ENCODE measurements around the gene AP3M1.
A peak's percentile ranks its signal among the peaks of the same experiment; 100 is the strongest.

The AP3M1 gene

DNA sequence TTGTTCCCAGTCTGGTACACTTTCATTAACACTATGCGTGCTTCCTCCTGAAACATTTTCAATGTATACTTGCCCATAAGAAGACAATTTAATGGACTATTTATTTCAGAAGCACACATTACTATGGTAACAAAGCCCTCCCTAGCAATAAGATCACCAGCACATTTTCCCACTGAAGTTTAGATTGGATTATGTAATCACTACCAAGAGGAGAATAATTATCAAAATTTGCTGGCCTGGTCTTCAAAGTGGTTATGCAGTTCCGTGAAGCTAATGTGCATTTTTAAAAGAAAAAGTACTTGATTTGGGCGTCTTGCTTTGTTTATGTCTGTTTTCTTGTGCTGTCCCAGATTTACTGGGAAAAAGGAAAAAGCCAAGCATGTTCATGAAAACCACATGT, 61.9 kb downstream of the AP3M1 start:
- Histone ChIP-seq H3K27me3 (ENCODE audit: insufficient read depth, insufficient read length) (no peaks in the 10 kb centered on the region), H3K4me3 (ENCODE audit: insufficient read length, low read depth) (no peak overlapping the region), H3K36me3 (ENCODE audit: insufficient read depth, insufficient read length, low read length) (peaks cover 72% of the 10 kb centered on the region), H3K9me3 (ENCODE audit: insufficient read depth, low read length) (no peaks in the 10 kb centered on the region), H3K9ac (ENCODE audit: insufficient read length, low read depth) (no peak overlapping the region), H3K4me1 (ENCODE audit: insufficient read depth, insufficient read length) (no peaks in the 10 kb centered on the region)
- TF ChIP-seq SUZ12 (IDR thresholded peaks at IDR 0.05; ENCODE audit: extremely low read depth, insufficient read depth, insufficient read length) (no peak), YY1 (IDR thresholded peaks at IDR 0.05; ENCODE audit: insufficient read depth, insufficient read length) (no peak), ZNF274 (IDR thresholded peaks at IDR 0.05; ENCODE audit: low read depth, low read length) (no peak)
- no peak for DNase-seq (ENCODE audit: low read depth, low spot score)

DNA sequence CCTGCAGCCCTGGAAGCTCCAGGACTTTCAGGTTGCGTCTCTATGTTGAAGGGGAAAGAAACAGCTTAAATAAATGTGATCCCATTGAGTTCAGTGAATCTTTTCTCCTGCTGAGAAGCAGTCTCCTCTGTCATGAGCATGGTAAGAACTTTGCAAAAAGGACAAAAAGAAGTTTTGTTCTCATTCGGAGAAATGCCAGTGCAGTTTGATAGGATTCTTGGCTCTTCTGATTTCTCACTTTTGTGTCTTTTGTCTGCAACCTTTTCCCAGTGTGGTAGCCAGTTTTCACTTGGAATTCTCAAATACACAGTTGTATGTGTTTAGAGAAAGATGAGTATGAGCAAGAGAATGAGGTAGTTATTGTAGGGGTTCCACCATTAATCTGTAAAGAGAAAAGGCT, 64.3 kb downstream of the AP3M1 start:
- no peak for TF ChIP-seq ZNF274 (IDR thresholded peaks at IDR 0.05; ENCODE audit: low read depth, low read length)
- no peak for TF ChIP-seq YY1 (IDR thresholded peaks at IDR 0.05; ENCODE audit: insufficient read depth, insufficient read length)
- no peak for TF ChIP-seq SUZ12 (IDR thresholded peaks at IDR 0.05; ENCODE audit: extremely low read depth, insufficient read depth, insufficient read length)
- Histone ChIP-seq H3K4me3 (ENCODE audit: insufficient read length, low read depth) (no peak overlapping the region), H3K27me3 (ENCODE audit: insufficient read depth, insufficient read length) (no peaks in the 10 kb centered on the region), H3K9me3 (ENCODE audit: insufficient read depth, low read length) (no peaks in the 10 kb centered on the region), H3K9ac (ENCODE audit: insufficient read length, low read depth) (no peak overlapping the region), H3K36me3 (ENCODE audit: insufficient read depth, insufficient read length, low read length) (peaks cover 71% of the 10 kb centered on the region), H3K4me1 (ENCODE audit: insufficient read depth, insufficient read length) (no peaks in the 10 kb centered on the region)
- DNase-seq (ENCODE audit: low read depth, low spot score) = no peak

DNA sequence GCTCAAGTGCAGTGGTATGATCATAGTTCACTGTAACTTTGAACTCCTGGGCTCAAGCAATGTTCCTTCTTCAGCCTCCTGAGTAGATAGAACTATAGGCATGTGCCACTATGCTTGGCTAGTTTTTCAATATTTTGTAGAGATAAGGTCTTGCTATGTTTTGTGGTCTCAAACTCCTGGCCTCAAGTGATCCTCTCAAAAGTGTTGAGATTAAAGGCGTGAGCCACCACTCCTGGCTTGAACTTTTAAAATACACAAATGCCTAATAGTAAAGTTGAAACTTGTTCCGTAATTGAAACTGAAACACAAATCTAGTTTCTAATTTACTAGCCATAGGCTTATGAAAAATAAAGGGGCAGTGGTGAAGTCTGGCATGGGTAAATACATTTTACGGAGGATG, 65.7 kb downstream of the AP3M1 start:
- Histone ChIP-seq H3K4me3 (ENCODE audit: insufficient read length, low read depth) (no peak overlapping the region), H3K36me3 (ENCODE audit: insufficient read depth, insufficient read length, low read length) (peaks cover 58% of the 10 kb centered on the region), H3K9ac (ENCODE audit: insufficient read length, low read depth) (no peak overlapping the region), H3K27me3 (ENCODE audit: insufficient read depth, insufficient read length) (no peaks in the 10 kb centered on the region), H3K4me1 (ENCODE audit: insufficient read depth, insufficient read length) (no peaks in the 10 kb centered on the region), H3K9me3 (ENCODE audit: insufficient read depth, low read length) (no peaks in the 10 kb centered on the region)
- DNase-seq (ENCODE audit: low read depth, low spot score) = no peak
- TF ChIP-seq ZNF274 (IDR thresholded peaks at IDR 0.05; ENCODE audit: low read depth, low read length) (no peak), YY1 (IDR thresholded peaks at IDR 0.05; ENCODE audit: insufficient read depth, insufficient read length) (no peak)

DNA sequence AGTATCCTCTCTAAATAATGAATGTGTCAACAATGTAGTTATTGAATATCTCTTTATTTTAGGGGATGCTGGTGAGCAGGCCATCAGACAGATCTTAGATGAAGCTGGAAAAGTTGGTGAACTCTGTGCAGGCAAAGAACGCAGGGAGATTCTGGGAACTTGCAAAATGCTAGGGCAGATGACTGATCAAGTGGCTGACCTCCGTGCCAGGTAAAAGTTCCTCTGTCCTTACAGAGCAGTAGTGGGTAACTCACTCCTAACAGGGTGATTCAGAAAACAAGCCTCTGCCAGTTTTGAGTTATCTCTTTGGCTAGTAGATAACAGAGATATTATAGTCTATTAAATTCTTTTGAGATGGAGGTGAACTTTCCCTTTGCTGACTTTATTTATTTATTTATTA, 67.3 kb downstream of the AP3M1 start:
- TF ChIP-seq YY1 (IDR thresholded peaks at IDR 0.05; ENCODE audit: insufficient read depth, insufficient read length) = no peak
- TF ChIP-seq SUZ12 (IDR thresholded peaks at IDR 0.05; ENCODE audit: extremely low read depth, insufficient read depth, insufficient read length) = no peak
- TF ChIP-seq ZNF274 (IDR thresholded peaks at IDR 0.05; ENCODE audit: low read depth, low read length) = no peak
- Histone ChIP-seq H3K27me3 (ENCODE audit: insufficient read depth, insufficient read length) (no peaks in the 10 kb centered on the region), H3K9me3 (ENCODE audit: insufficient read depth, low read length) (no peaks in the 10 kb centered on the region), H3K9ac (ENCODE audit: insufficient read length, low read depth) (no peak overlapping the region), H3K4me3 (ENCODE audit: insufficient read length, low read depth) (no peak overlapping the region), H3K4me1 (ENCODE audit: insufficient read depth, insufficient read length) (no peaks in the 10 kb centered on the region), H3K36me3 (ENCODE audit: insufficient read depth, insufficient read length, low read length) (peaks cover 43% of the 10 kb centered on the region)
- no peak for DNase-seq (ENCODE audit: low read depth, low spot score)

DNA sequence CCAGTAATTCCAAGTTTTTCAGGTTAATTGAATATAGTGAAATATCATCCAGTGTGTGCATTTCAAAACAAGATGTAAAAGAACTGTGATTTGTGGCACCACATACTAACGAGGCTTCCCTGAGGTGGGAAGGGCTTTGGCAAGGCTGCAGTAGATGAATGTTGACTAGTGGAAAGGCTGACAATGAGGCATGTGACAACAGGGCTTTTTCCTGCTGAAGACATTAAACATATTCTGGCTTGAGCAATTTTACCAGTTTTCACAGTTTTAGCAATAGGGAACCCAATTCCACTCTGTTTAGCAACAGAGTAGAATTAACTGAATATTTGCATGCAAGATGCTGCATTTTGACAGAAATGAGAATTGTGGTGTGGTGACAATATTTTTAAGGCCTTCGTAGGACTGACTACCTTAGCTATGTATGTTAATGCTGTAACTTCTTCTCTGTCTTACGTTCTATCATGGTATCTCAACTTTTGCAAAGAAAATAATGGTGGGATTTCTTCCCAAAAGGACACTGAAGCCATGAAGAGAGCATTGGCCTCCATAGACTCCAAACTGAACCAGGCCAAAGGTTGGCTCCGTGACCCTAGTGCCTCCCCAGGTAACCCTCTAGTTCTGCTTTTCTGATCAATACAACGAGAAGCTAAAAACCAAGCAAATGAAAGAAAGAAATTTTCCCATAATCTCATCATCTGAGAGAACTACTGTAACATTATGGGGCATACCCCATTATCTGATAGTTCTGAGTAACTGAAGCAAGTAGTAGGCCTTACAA, 68.5 kb downstream of the AP3M1 start:
- TF ChIP-seq SUZ12 (IDR thresholded peaks at IDR 0.05; ENCODE audit: extremely low read depth, insufficient read depth, insufficient read length) (no peak), YY1 (IDR thresholded peaks at IDR 0.05; ENCODE audit: insufficient read depth, insufficient read length) (no peak), ZNF274 (IDR thresholded peaks at IDR 0.05; ENCODE audit: low read depth, low read length) (no peak)
- H3K4me1 ChIP-seq (ENCODE audit: insufficient read depth, insufficient read length) = no peaks in the 10 kb centered on the region
- H3K27me3 ChIP-seq (ENCODE audit: insufficient read depth, insufficient read length) = no peaks in the 10 kb centered on the region

DNA sequence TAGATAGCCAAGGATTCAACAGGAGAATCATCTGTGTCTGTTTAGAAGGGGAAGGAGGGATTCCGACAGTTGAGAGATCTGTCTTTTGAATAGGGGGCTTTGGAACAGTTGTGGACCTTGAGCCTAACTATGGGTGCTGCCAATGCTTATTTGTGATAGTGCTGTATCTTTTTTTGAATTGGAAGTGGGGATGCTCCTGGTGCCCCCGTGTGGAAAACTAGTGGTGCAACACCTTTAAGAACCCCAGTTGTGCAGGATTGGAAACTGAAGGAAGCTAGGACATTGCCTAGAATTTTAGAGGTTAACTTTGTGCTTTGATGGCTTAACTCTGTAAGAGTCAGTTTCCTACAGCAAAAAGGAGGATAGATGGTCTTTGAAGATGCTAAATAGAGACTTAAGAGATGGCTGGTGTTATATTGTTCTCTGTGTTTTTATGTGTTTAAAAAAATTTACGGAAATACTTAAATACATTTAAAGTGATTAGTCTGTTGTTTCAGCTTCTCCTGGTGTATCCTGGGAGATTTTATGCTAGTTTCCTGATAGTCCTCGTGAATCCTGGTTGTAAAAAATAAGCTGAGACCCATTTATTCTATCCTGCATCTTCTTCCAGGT, 69.3 kb downstream of the AP3M1 start:
- H3K36me3 ChIP-seq (ENCODE audit: insufficient read depth, insufficient read length, low read length) = peaks cover 49% of the 10 kb centered on the region
- DNase-seq (ENCODE audit: low read depth, low spot score) = peak; percentile 22
- no peak overlapping the region for H3K4me3 ChIP-seq (ENCODE audit: insufficient read length, low read depth)
- H3K9ac ChIP-seq (ENCODE audit: insufficient read length, low read depth) = no peak overlapping the region
- H3K27me3 ChIP-seq (ENCODE audit: insufficient read depth, insufficient read length) = no peaks in the 10 kb centered on the region
- no peak for TF ChIP-seq SUZ12 (IDR thresholded peaks at IDR 0.05; ENCODE audit: extremely low read depth, insufficient read depth, insufficient read length)
- no peak for TF ChIP-seq YY1 (IDR thresholded peaks at IDR 0.05; ENCODE audit: insufficient read depth, insufficient read length)
- no peak for TF ChIP-seq ZNF274 (IDR thresholded peaks at IDR 0.05; ENCODE audit: low read depth, low read length)
- H3K4me1 ChIP-seq (ENCODE audit: insufficient read depth, insufficient read length) = no peaks in the 10 kb centered on the region
- no peaks in the 10 kb centered on the region for H3K9me3 ChIP-seq (ENCODE audit: insufficient read depth, low read length)

More for the DNA sequence above, 68.5 kb downstream of the AP3M1 start:
- peaks cover 45% of the 10 kb centered on the region for H3K36me3 ChIP-seq (ENCODE audit: insufficient read depth, insufficient read length, low read length)
- DNase-seq (ENCODE audit: low read depth, low spot score) = no peak
- H3K4me3 ChIP-seq (ENCODE audit: insufficient read length, low read depth) = no peak overlapping the region
- no peaks in the 10 kb centered on the region for H3K9me3 ChIP-seq (ENCODE audit: insufficient read depth, low read length)
- H3K9ac ChIP-seq (ENCODE audit: insufficient read length, low read depth) = no peak overlapping the region

DNA sequence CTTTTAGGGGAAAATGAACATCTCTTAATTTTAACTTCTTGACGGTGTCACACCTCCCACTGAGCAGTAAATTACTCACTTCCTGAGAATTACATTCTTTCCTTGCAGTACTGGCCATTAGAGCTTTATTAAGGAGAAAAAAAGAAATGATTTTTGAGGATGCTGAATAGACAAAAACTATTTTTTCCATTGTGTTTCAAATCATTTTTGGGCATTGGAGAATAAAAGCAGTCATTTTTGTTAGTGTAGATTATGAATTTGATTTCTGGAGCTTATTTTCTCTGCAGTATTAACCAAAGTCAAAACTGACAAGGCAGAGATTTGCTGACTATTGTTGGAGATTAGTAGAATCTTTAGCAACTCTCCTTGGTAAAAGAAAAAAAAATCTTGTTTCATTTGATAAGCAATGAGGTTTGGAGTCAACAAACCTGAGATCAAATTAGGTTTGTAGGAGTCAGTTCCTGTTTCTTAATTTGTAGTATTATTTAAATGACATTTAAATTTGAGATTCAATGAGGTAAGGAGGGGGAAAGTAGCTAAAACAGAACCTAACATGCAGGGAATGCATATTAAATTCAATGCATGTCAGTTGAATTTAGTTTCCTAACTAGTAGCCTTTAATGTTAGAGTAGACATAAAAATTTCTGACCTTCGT, 70.6 kb downstream of the AP3M1 start:
- Histone ChIP-seq H3K36me3 (ENCODE audit: insufficient read depth, insufficient read length, low read length) (peaks cover 51% of the 10 kb centered on the region), H3K9ac (ENCODE audit: insufficient read length, low read depth) (no peak overlapping the region)
- no peak for TF ChIP-seq ZNF274 (IDR thresholded peaks at IDR 0.05; ENCODE audit: low read depth, low read length)
- TF ChIP-seq YY1 (IDR thresholded peaks at IDR 0.05; ENCODE audit: insufficient read depth, insufficient read length) = no peak
- no peak for TF ChIP-seq SUZ12 (IDR thresholded peaks at IDR 0.05; ENCODE audit: extremely low read depth, insufficient read depth, insufficient read length)

More for the DNA sequence above, 70.6 kb downstream of the AP3M1 start:
- H3K27me3 ChIP-seq (ENCODE audit: insufficient read depth, insufficient read length) = no peaks in the 10 kb centered on the region
- no peaks in the 10 kb centered on the region for H3K9me3 ChIP-seq (ENCODE audit: insufficient read depth, low read length)
- no peak for DNase-seq (ENCODE audit: low read depth, low spot score)
- H3K4me1 ChIP-seq (ENCODE audit: insufficient read depth, insufficient read length) = no peaks in the 10 kb centered on the region
- no peak overlapping the region for H3K4me3 ChIP-seq (ENCODE audit: insufficient read length, low read depth)

Data from NT2/D1 (cell line).